Measurements from ENCODE around the gene G6PC1.

DNA sequence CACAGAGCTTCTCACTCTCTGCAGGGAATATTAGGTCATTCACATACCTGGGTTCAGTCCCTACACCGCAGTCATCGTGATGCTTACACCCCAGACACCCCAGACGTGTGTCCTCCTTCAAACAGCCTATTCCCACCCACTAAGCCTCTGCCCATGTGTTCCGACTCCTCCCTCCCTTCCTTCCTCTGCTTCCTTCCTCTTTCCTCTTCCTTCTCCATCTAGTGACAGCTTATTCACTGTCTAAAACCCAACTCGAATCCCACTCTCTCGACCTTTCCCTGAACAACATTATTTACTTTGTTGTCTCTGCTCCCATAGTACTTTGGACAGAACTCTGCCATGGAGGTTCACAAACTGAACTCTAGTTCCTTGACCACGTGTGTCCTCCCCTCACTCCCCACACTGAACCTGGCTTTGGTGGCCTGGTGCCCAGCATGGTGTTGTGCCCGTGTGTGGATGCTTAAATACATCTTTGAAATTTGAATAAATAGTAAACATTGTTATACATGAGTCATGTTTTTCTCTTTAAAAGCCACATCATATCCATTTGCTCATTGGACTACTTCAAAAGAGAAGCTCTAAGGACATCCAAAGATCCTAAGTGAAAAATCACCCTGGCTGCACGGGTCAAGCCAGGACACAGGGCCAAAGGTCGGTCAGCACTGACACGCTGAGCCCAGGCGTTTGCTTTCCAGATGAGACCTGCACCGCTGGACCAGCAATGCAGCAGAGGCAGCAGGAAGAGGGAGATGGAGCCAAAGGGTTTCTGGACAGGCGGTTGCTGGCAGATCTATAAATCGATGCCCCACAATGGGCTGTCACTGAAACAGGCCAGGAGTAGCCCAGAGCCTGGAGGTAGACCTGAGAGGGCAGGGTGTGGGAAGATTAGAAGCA, 14.1 kb upstream of the G6PC1 start:
- no peak for TF ChIP-seq CTCF (conservative IDR thresholded peaks at IDR 0.05)
- no peak for TF ChIP-seq ZFX (IDR thresholded peaks at IDR 0.05)

Data from C4-2B (cell line).